CD4-positive, alpha-beta T cell treated with Interleukin-4 for 1 hour (primary cell): ENCODE measurements around the gene UTP14C.
"Not testable (repeated sequence)": the region's sequence is repeated elsewhere in the genome, so short reads cannot be mapped to it uniquely, and the experiment has no call there.

ENCODE experiments used
- DNase-seq, 2 donors: peaks; one replicate each; pipeline ENCODE4 v3.0.0-alpha.2; 2020 to 2022

The UTP14C gene

GRCh38 chr13:52048516-52048915, 24.0 kb downstream of the UTP14C start:
- DNase-seq = no peak

- no peak for DNase-seq
Measured at GRCh38 chr13:52051400-52051799, 26.9 kb downstream of the UTP14C start.

- no peak for DNase-seq
Measured at GRCh38 chr13:52053460-52053859, 29.0 kb downstream of the UTP14C start.

- DNase-seq = not testable (repeated sequence)
Measured at GRCh38 chr13:52061064-52061463, 36.6 kb downstream of the UTP14C start.

GRCh38 chr13:52061587-52061986, 37.1 kb downstream of the UTP14C start:
- DNase-seq = no peak

GRCh38 chr13:52067237-52067636, 42.7 kb downstream of the UTP14C start:
- no peak for DNase-seq

- DNase-seq = no peak
Measured at GRCh38 chr13:52070929-52071523, 46.5 kb downstream of the UTP14C start.
